ENCODE results near the gene ZBTB2.
A peak's percentile ranks its signal among the peaks of the same experiment; 100 is the strongest.

ZBTB2 gene

DNA sequence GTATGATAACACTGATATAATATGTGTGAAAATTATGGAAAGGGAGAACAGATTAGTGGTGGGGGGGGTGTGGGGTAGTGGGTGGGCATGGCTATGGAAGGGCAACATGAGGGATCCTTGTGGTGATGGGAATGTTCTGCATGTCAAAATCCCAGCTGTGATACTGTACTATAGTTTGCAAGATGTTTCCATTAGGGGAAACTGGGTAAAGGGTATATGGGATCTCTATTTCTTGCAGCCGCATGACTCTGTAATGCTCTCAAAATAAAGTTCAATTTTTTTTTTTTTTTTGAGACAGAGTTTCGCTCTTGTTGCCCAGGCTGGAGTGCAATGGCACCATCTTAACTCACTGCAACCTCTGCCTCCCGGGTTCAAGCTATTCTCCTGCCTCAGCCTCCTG, 14.3 kb downstream of the ZBTB2 start:
- H3K36me3 ChIP-seq (replicated peaks), result no peaks in the 10 kb centered on the region
- H3K27me3 ChIP-seq (replicated peaks), result no peaks in the 10 kb centered on the region
- in situ Hi-C loops (cut with HindIII; ENCODE audit: low pct_ligation_motif_present, low sequenced_read_pairs), result no loop called here
- H3K4me3 ChIP-seq (ENCODE audit: low read depth, low read length), result no peak overlapping the region
- TF ChIP-seq, protein P1, sequence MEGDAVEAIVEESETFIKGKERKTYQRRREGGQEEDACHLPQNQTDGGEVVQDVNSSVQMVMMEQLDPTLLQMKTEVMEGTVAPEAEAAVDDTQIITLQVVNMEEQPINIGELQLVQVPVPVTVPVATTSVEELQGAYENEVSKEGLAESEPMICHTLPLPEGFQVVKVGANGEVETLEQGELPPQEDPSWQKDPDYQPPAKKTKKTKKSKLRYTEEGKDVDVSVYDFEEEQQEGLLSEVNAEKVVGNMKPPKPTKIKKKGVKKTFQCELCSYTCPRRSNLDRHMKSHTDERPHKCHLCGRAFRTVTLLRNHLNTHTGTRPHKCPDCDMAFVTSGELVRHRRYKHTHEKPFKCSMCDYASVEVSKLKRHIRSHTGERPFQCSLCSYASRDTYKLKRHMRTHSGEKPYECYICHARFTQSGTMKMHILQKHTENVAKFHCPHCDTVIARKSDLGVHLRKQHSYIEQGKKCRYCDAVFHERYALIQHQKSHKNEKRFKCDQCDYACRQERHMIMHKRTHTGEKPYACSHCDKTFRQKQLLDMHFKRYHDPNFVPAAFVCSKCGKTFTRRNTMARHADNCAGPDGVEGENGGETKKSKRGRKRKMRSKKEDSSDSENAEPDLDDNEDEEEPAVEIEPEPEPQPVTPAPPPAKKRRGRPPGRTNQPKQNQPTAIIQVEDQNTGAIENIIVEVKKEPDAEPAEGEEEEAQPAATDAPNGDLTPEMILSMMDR (IDR thresholded peaks at IDR 0.05; ENCODE audit: low read depth, low read length, missing control alignments), result no peak
- no peak overlapping the region for H3K27ac ChIP-seq
- no peak for DNase-seq

DNA sequence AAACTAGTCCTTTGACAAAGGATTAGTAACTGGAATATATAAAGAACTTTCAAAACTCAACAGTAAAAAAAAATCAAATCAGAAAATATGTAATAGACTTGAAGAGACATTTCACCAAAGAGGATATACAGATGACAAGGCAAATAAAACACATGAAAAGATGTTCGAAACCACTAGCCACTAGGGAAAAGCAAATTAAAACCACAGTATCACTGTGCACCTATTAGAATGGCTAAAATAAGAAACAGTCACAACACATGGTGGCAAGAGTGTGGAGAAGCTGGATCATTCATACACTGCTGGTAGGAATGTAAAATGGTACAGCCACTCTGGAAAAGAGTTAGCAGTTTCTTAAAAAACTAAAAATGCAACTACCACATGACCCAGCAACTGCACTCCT, 14.9 kb downstream of the ZBTB2 start:
- H3K4me3 ChIP-seq (ENCODE audit: low read depth, low read length), result no peak overlapping the region
- no peaks in the 10 kb centered on the region for H3K36me3 ChIP-seq (replicated peaks)
- H3K27ac ChIP-seq, result no peak overlapping the region
- in situ Hi-C loops (cut with HindIII; ENCODE audit: low pct_ligation_motif_present, low sequenced_read_pairs), result no loop called here
- TF ChIP-seq, protein P1 (IDR thresholded peaks at IDR 0.05; ENCODE audit: low read depth, low read length, missing control alignments), result peak; percentile 7
- no peaks in the 10 kb centered on the region for H3K27me3 ChIP-seq (replicated peaks)
- no peak for DNase-seq

DNA sequence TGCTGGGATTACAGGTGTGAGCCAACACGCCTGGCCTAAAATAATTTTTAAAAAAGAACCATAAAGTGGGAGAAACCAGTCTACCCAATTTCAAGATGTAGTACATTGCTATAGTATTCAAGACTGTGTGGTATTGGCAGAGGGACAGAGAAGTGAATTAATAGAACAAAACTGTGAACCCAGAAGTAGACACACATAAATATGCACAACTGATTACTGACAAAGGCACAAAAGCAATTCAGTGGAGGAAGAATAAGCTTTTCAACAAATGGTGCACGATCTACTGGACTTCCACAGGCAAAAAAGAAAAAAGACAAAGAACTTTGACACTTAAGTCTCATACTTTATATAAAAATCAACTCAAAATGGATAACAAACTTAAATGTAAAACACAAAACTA, 15.5 kb downstream of the ZBTB2 start:
- TF ChIP-seq, protein P1 (IDR thresholded peaks at IDR 0.05; ENCODE audit: low read depth, low read length, missing control alignments), result no peak
- peaks cover 3% of the 10 kb centered on the region for H3K36me3 ChIP-seq (replicated peaks)
- in situ Hi-C loops (cut with HindIII; ENCODE audit: low pct_ligation_motif_present, low sequenced_read_pairs), result no loop called here
- no peak for DNase-seq
- H3K27me3 ChIP-seq (replicated peaks), result no peaks in the 10 kb centered on the region
- peak overlapping the region; percentile 76 for H3K27ac ChIP-seq
- no peak overlapping the region for H3K4me3 ChIP-seq (ENCODE audit: low read depth, low read length)

DNA sequence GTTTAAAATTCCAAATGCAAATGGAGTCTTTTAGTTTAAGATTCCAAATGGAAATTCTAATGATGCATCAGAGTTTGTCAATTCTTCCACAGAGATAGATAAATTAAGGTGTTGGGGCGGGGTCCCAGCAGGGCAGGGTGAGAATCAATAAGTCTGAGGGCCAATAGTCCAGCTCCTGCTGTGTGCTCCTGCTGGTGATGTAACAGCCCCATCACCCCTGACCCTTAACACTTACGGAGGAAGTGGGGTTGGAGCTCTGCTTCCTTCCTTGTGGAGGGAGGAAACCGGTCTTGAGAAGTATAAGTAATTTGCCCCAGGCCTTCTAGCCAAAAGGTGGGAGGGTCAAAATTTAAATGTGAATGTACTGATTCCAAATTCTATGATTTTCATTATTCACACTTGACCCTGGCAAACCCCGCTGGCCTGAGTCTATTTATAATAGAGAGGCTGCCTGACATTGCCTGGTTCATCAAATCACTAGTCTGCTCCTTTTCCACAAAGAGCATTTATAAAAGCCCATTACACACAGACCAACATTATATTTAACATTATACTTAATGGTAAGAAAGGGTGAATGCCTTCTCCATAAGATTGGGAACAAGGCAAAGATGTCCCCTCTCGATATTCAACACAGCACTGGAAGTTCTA, 17.2 kb downstream of the ZBTB2 start:
- in situ Hi-C loops (cut with HindIII; ENCODE audit: low pct_ligation_motif_present, low sequenced_read_pairs), result loop anchor here (25.0 kb wide), 1 partner anchor 487 kb away; no protein-coding TSS in a partner anchor
- TF ChIP-seq, protein P1 (IDR thresholded peaks at IDR 0.05; ENCODE audit: low read depth, low read length, missing control alignments), result no peak
- Histone ChIP-seq H3K27ac (peak overlapping the region; percentile 76), H3K4me3 (ENCODE audit: low read depth, low read length) (peak overlapping the region; percentile 5), H3K36me3 (replicated peaks) (peaks cover 5% of the 10 kb centered on the region), H3K27me3 (replicated peaks) (no peaks in the 10 kb centered on the region)
- no peak for DNase-seq

DNA sequence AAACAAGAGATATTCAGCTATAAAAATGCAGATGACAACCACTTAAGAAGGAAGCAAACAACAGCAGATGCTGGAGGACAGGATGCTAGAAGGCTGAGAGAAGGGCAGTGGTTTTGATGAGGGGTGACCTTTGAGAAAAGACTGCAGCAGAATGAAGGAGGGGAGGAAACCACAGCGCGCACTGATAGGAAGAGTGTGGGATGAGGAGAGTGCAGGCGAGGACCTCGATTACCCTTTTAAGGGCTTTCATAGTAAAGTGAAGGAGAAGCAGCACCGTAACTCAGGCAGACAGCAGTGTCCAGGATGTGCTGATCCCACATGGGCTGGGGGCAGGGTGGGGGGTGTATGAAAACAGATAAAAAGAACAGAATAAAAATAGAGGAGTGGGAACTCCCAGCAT, 19.2 kb downstream of the ZBTB2 start:
- in situ Hi-C loops (cut with HindIII; ENCODE audit: low pct_ligation_motif_present, low sequenced_read_pairs), result loop anchor here (25.0 kb wide), 1 partner anchor 485 kb away; no protein-coding TSS in a partner anchor
- no peak overlapping the region for H3K27ac ChIP-seq
- no peak overlapping the region for H3K4me3 ChIP-seq (ENCODE audit: low read depth, low read length)
- H3K27me3 ChIP-seq (replicated peaks), result no peaks in the 10 kb centered on the region
- DNase-seq, result no peak
- TF ChIP-seq, protein P1 (IDR thresholded peaks at IDR 0.05; ENCODE audit: low read depth, low read length, missing control alignments), result no peak
- peaks cover 5% of the 10 kb centered on the region for H3K36me3 ChIP-seq (replicated peaks)

All from brain microvascular endothelial cell (primary cell).